ENCODE results near the gene ERBB4. TPM values are rescaled to one million over a fixed set of nuclear protein-coding genes. Genes with fewer than 3 reads are reported as not detected.

Gene ERBB4
- total and polyA plus RNA-seq, 2 of the 8 experiments (the other 6 are each of a cell fraction or from before 2014, with no cell fraction given), result 0.34 to 1.3 TPM

DNA sequence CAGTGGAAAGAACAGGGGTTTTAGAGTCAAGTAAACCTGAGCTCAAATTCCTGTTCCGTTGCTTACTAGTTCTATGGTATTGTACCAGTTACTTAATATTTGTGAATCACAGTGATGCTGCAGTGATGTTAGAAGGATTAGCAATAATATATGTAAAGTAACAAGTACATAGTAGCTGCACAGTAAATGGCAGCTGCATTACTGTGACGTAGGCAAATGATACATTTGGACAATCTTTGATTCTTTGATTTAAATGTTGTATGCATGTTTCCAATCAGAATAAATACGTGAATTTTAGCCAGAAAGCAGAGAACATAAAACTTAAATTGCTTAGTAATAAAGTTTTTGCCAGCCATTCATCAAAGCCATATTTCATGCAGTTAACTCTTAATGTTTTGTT lies 243.0 kb downstream of the ERBB4 start:
- Histone ChIP-seq H3K27ac (ENCODE audit: low read depth, low read length) (no peak overlapping the region), H3K4me1 (replicated peaks in 1 of 4; ENCODE audit: control insufficient read depth in 3 of 4, insufficient read depth in 4 of 4, low read length in 3 of 4) (no peaks in the 10 kb centered on the region), H3K4ac (replicated peaks; ENCODE audit: insufficient read length, low read depth, low read length) (no peak overlapping the region), H3K56ac (replicated peaks; ENCODE audit: insufficient read length, low read depth, low read length) (no peak overlapping the region), H2BK20ac (ENCODE audit: low read length) (no peak overlapping the region), H3K79me2 (ENCODE audit: control insufficient read depth in 1 of 2, insufficient read depth in 2 of 2, low read length in 2 of 2) (no peaks in the 10 kb centered on the region), H4K5ac (ENCODE audit: insufficient read length, low read depth, low read length) (no peak overlapping the region), H3K9ac (replicated peaks in 1 of 4; ENCODE audit: extremely low read depth in 1 of 4, low read depth in 3 of 4, low read length in 3 of 4) (no peak overlapping the region), H2BK15ac (ENCODE audit: low read length) (no peak overlapping the region), H3K27me3 (replicated peaks in 1 of 4; ENCODE audit: control insufficient read depth in 3 of 4, extremely low read depth in 1 of 4, insufficient read depth in 3 of 4, low read length in 3 of 4) (no peaks in the 10 kb centered on the region), H3K79me1 (ENCODE audit: low read depth, low read length) (no peaks in the 10 kb centered on the region), H4K20me1 (replicated peaks in 1 of 2; ENCODE audit: control insufficient read depth in 1 of 2, insufficient read depth in 2 of 2, low read length in 2 of 2) (no peaks in the 10 kb centered on the region), H3K18ac (ENCODE audit: extremely low read depth, low read length) (no peak overlapping the region), H2BK5ac (ENCODE audit: low read depth, low read length) (no peak overlapping the region), H3K23ac (ENCODE audit: insufficient read length) (no peak overlapping the region), H2AFZ (ENCODE audit: low read length) (no peak overlapping the region), H4K8ac (ENCODE audit: extremely low read depth, insufficient read depth, low read length) (no peak overlapping the region), H2BK120ac (replicated peaks; ENCODE audit: low read depth, low read length) (no peak overlapping the region), H3K23me2 (ENCODE audit: low read depth, low read length) (no peaks in the 10 kb centered on the region), H4K91ac (replicated peaks; ENCODE audit: insufficient read length, low read length) (no peak overlapping the region), H3K36me3 (ENCODE audit: control insufficient read depth in 2 of 4, insufficient read depth in 4 of 4, low read length in 3 of 4) (no peaks in the 10 kb centered on the region), H3K14ac (ENCODE audit: insufficient read length) (no peak overlapping the region), H2AK5ac (ENCODE audit: low read depth, low read length) (no peak overlapping the region), H2BK12ac (ENCODE audit: low read depth, low read length) (no peak overlapping the region), H3K9me3 (ENCODE audit: insufficient read depth in 2 of 2, low read depth in 1 of 2, low read length in 1 of 2) (no peaks in the 10 kb centered on the region), H3K4me3 (ENCODE audit: extremely low read depth in 1 of 4, insufficient read depth in 2 of 4, low read depth in 3 of 4, low read length in 4 of 4) (no peak overlapping the region), H3K4me2 (ENCODE audit: insufficient read depth in 1 of 2, low read depth in 2 of 2, low read length in 2 of 2) (no peak overlapping the region)
- DNase-seq (ENCODE audit: low read depth in 1 of 2, low spot score in 2 of 2) (no peak), FAIRE-seq (no peak)
- POLR2A ChIA-PET (ENCODE audit: partially characterized antibody), result no interaction called here
- WGBS, 2 experiments (ENCODE audit: extremely low coverage in 1 of 2, insufficient coverage in 1 of 2, insufficient read length in 1 of 2, insufficient replicate concordance in 2 of 2, low coverage in 1 of 2, low lambda C conversion rate in 2 of 2, missing lambda C conversion rate in 1 of 2), result 87% methylated on average over 3 of the region's 3 CpGs; no CpG with 5 or more reads in 1 of the 2 experiments
- CTCF ChIA-PET (ENCODE audit: partially characterized antibody), result interaction anchor here (2.4 kb wide), 1 partner anchor 11 kb away, joined by 4 read pairs; no protein-coding TSS in a partner anchor
- no peak for TF ChIP-seq CTBP2 (IDR thresholded peaks at IDR 0.05; ENCODE audit: borderline replicate concordance, insufficient read depth, insufficient read length, low read length)
- TF ChIP-seq KDM5A (IDR thresholded peaks at IDR 0.05; ENCODE audit: low read length), result no peak
- no peak for TF ChIP-seq CHD1 (IDR thresholded peaks at IDR 0.05; ENCODE audit: low read depth, low read length)
- no peak for TF ChIP-seq POU5F1 (IDR thresholded peaks at IDR 0.05; ENCODE audit: low read depth, low read length)
- no peak for TF ChIP-seq TAF7 (optimal IDR thresholded peaks at IDR 0.05; ENCODE audit: borderline replicate concordance, low read depth, low read length)
- no peak for TF ChIP-seq GTF2F1 (IDR thresholded peaks at IDR 0.05; ENCODE audit: borderline replicate concordance, low read depth, low read length)
- TF ChIP-seq SIRT6 (IDR thresholded peaks at IDR 0.05; ENCODE audit: low read length), result no peak
- TF ChIP-seq ASH2L (IDR thresholded peaks at IDR 0.05; ENCODE audit: low read length), result no peak
- no peak for TF ChIP-seq ATF3 (IDR thresholded peaks at IDR 0.05; ENCODE audit: insufficient read depth, low read depth, low read length)
- TF ChIP-seq CBX8 (IDR thresholded peaks at IDR 0.05; ENCODE audit: borderline replicate concordance, low read depth, low read length), result no peak
- TF ChIP-seq TBP (IDR thresholded peaks at IDR 0.05; ENCODE audit: low read depth, low read length), result no peak
- no peak for TF ChIP-seq EGR1 (IDR thresholded peaks at IDR 0.05; ENCODE audit: borderline replicate concordance, low read depth, low read length)
- no peak for TF ChIP-seq SUZ12 (IDR thresholded peaks at IDR 0.05; ENCODE audit: low read length)
- no peak for TF ChIP-seq PHF8 (conservative IDR thresholded peaks at IDR 0.05; ENCODE audit: low read depth, low read length)
- TF ChIP-seq HDAC6 (IDR thresholded peaks at IDR 0.05; ENCODE audit: low read depth, low read length), result no peak
